Measurements from ENCODE around the gene ZNF343.

GRCh38 chr20:2535711-2536559 is 27.2 kb upstream of the ZNF343 start:
- no peak for TF ChIP-seq CTCF (IDR thresholded peaks at IDR 0.05)
- no peak for TF ChIP-seq POLR2A (IDR thresholded peaks at IDR 0.05; ENCODE audit: low read length)
- TF ChIP-seq JUN (IDR thresholded peaks at IDR 0.05), result no peak
- TF ChIP-seq ELK1 (IDR thresholded peaks at IDR 0.05; ENCODE audit: low read depth, low read length), result no peak
- TF ChIP-seq BHLHE40 (IDR thresholded peaks at IDR 0.05; ENCODE audit: low read depth, low read length), result no peak
- TF ChIP-seq MAX (IDR thresholded peaks at IDR 0.05), result no peak
- TF ChIP-seq CEBPB (IDR thresholded peaks at IDR 0.05), result no peak
- TF ChIP-seq RAD21 (conservative IDR thresholded peaks at IDR 0.05 in 1 of 2, IDR thresholded peaks at IDR 0.05 in 1 of 2), result no peak
- TF ChIP-seq PHF8 (IDR thresholded peaks at IDR 0.05; ENCODE audit: borderline replicate concordance, low read depth), result no peak
- no peak for TF ChIP-seq SMC3 (IDR thresholded peaks at IDR 0.05)

Measured in A549 (cell line).